Measurements from ENCODE around the gene DPF1. TPM values are rescaled to one million over a fixed set of nuclear protein-coding genes. Genes with fewer than 3 reads are reported as not detected.

DPF1 gene
- total RNA-seq (not detected), total RNA-seq (0 to 1.9 (median 0.07) reads per million in 172 experiments)
- polyA plus RNA-seq (2013, experiment 1 of 2): not detected
- polyA plus RNA-seq (2013, experiment 2 of 2): 0.30 TPM

- DNase-seq (peak in 7 of 14 experiments; percentile 18 to 66 (median 38)), ATAC-seq (ENCODE audit: poor library complexity) (peak; percentile 72)
- Mint-ChIP-seq H3K27ac (no peak within 1 kb of the TSS), H3K4me1 (ENCODE audit: low read depth) (peaks cover 22% of the 10 kb centered on the region), H3K27me3 (peaks cover 85% of the 10 kb centered on the region), H3K36me3 (ENCODE audit: low read depth) (no peaks in the 10 kb centered on the region), H3K4me3 (peak within 1 kb of the TSS; percentile 59), H3K9me3 (no peaks in the 10 kb centered on the region)
- Histone ChIP-seq H3K36me3 (ENCODE audit: insufficient read depth, low read length) (no peaks in the 10 kb centered on the region), H3K27me3 (ENCODE audit: control insufficient read depth in 1 of 2, insufficient read depth in 2 of 2, low read length in 2 of 2) (peaks cover 66 to 73% of the 10 kb centered on the region in 2 experiments), H3K9me3 (ENCODE audit: control insufficient read depth in 1 of 2, insufficient read depth in 1 of 2, low read length in 2 of 2) (peaks cover 0 to 16% of the 10 kb centered on the region in 2 experiments), H3K4me1 (ENCODE audit: insufficient read depth, low read length) (peaks cover 27% of the 10 kb centered on the region), H3K27ac (ENCODE audit: low read depth in 1 of 2, low read length in 2 of 2) (no peak within 1 kb of the TSS), H3K4me3 (ENCODE audit: low read length) (no peak within 1 kb of the TSS)
- intact Hi-C loops (cut with DNase I, micrococcal nuclease): no loop called here
- CTCF ChIA-PET: interaction anchor here (1.2 kb wide), 1 partner anchor 323 kb away, joined by 7 read pairs; no protein-coding TSS in a partner anchor
- POLR2A ChIA-PET: no interaction called here
- TF ChIP-seq CTCF (IDR thresholded peaks at IDR 0.05): no peak
Measured at GRCh38 chr19:38224014-38224862, at the start of gene DPF1. Gene DPF1, minus strand, starts transcription at chr19:38224222. Its CDS starts 80 bp downstream, at chr19:38224142.

- Mint-ChIP-seq H3K27ac (no peak overlapping the region), H3K9me3 (no peaks in the 10 kb centered on the region), H3K4me3 (no peak overlapping the region), H3K36me3 (ENCODE audit: low read depth) (peaks cover 5% of the 10 kb centered on the region), H3K4me1 (ENCODE audit: low read depth) (peaks cover 4% of the 10 kb centered on the region), H3K27me3 (no peaks in the 10 kb centered on the region)
- H3K36me3 ChIP-seq (ENCODE audit: insufficient read depth, low read length): no peaks in the 10 kb centered on the region
- intact Hi-C loops (cut with DNase I, micrococcal nuclease): no loop called here
- no peak overlapping the region for H3K27ac ChIP-seq (ENCODE audit: low read depth in 1 of 2, low read length in 2 of 2)
- H3K4me3 ChIP-seq (ENCODE audit: low read length): no peak overlapping the region
- no peaks in the 10 kb centered on the region for H3K27me3 ChIP-seq (ENCODE audit: control insufficient read depth in 1 of 2, insufficient read depth in 2 of 2, low read length in 2 of 2)
- no peak for DNase-seq
- no peak for ATAC-seq (ENCODE audit: poor library complexity)
- H3K4me1 ChIP-seq (ENCODE audit: insufficient read depth, low read length): no peaks in the 10 kb centered on the region
- ChIA-PET POLR2A (no interaction called here), CTCF (no interaction called here)
- TF ChIP-seq CTCF (IDR thresholded peaks at IDR 0.05): no peak
- H3K9me3 ChIP-seq (ENCODE audit: control insufficient read depth in 1 of 2, insufficient read depth in 1 of 2, low read length in 2 of 2): no peaks in the 10 kb centered on the region
Measured at GRCh38 chr19:38273499-38273898, 49.5 kb upstream of the DPF1 start.

GRCh38 chr19:38270587-38271167 is 46.7 kb upstream of the DPF1 start:
- Mint-ChIP-seq H3K36me3 (ENCODE audit: low read depth) (peaks cover 5% of the 10 kb centered on the region), H3K4me3 (no peak overlapping the region), H3K27ac (no peak overlapping the region), H3K27me3 (no peaks in the 10 kb centered on the region), H3K4me1 (ENCODE audit: low read depth) (peaks cover 18% of the 10 kb centered on the region), H3K9me3 (no peaks in the 10 kb centered on the region)
- ATAC-seq (ENCODE audit: poor library complexity) (no peak), DNase-seq (no peak)
- ChIA-PET CTCF (no interaction called here), POLR2A (no interaction called here)
- Histone ChIP-seq H3K27ac (ENCODE audit: low read depth in 1 of 2, low read length in 2 of 2) (no peak overlapping the region), H3K4me3 (ENCODE audit: low read length) (no peak overlapping the region), H3K9me3 (ENCODE audit: control insufficient read depth in 1 of 2, insufficient read depth in 1 of 2, low read length in 2 of 2) (no peaks in the 10 kb centered on the region), H3K36me3 (ENCODE audit: insufficient read depth, low read length) (no peaks in the 10 kb centered on the region), H3K4me1 (ENCODE audit: insufficient read depth, low read length) (peaks cover 3% of the 10 kb centered on the region), H3K27me3 (ENCODE audit: control insufficient read depth in 1 of 2, insufficient read depth in 2 of 2, low read length in 2 of 2) (no peaks in the 10 kb centered on the region)
- intact Hi-C loops (cut with DNase I, micrococcal nuclease): no loop called here
- TF ChIP-seq CTCF (IDR thresholded peaks at IDR 0.05): no peak
